H1 (cell line): ENCODE data around the gene VAV2. TPM values are rescaled to one million over a fixed set of nuclear protein-coding genes. Genes with fewer than 3 reads are reported as not detected.

ENCODE experiments used
- CTCF ChIA-PET: fragments of 300-600 bp; sonication (Branson Sonifier 250); formaldehyde crosslinking; loops from one replicate; lab custom pipeline; 2021; ENCODE audit not compliant: partially characterized antibody; lab: Charles Lee
- POLR2A ChIA-PET: fragments of 300-600 bp; sonication (Branson Sonifier 250); formaldehyde crosslinking; loops from one replicate; lab custom pipeline; 2021; ENCODE audit warnings: inconsistent platforms; ENCODE audit not compliant: partially characterized antibody; lab: Charles Lee
- DNase-seq, 2 experiments: peaks; one replicate each; pipeline versions ENCODE4 v3.0.0 to v3.0.0-alpha.2; 2010 to 2022; ENCODE audit warnings: low spot score in 2 of 2, low read depth in 1 of 2, mixed read lengths in 1 of 2
- FAIRE-seq: peaks from 2 replicates; lab custom pipeline; 2011; peaks lifted over from hg19 to GRCh38; lab: Jason Lieb, UNC
- H2AFZ ChIP-seq: 2 replicates; pipeline ENCODE4 v1.8.1; 2012; ENCODE audit warnings: low read length, inconsistent platforms
- H2AK5ac ChIP-seq: 2 replicates; pipeline ENCODE4 v1.6.1; 2013; ENCODE audit warnings: low read depth, low read length
- H2BK120ac ChIP-seq: replicated peaks from 2 replicates; pipeline ENCODE3; 2013; ENCODE audit warnings: low read depth, low read length, inconsistent platforms
- H2BK12ac ChIP-seq: 2 replicates; pipeline ENCODE4 v1.6.1; 2013; ENCODE audit warnings: low read depth, low read length
- H2BK15ac ChIP-seq: 2 replicates; pipeline ENCODE4 v1.6.1; 2013; ENCODE audit warnings: low read length
- H2BK20ac ChIP-seq: 2 replicates; pipeline ENCODE4 v1.6.1; 2013; ENCODE audit warnings: low read length
- H2BK5ac ChIP-seq: 2 replicates; pipeline ENCODE4 v1.6.1; 2013; ENCODE audit warnings: low read depth, low read length
- H3K14ac ChIP-seq: 2 replicates; pipeline ENCODE4 v1.6.1; 2013; ENCODE audit warnings: inconsistent platforms; ENCODE audit not compliant: insufficient read length
- H3K18ac ChIP-seq: 2 replicates; pipeline ENCODE4 v1.6.1; 2013; ENCODE audit warnings: low read length; ENCODE audit errors: extremely low read depth
- H3K23ac ChIP-seq: 2 replicates; pipeline ENCODE4 v1.6.1; 2013; ENCODE audit warnings: inconsistent platforms; ENCODE audit not compliant: insufficient read length
- H3K23me2 ChIP-seq: 2 replicates; pipeline ENCODE4 v1.6.1; 2013; ENCODE audit warnings: low read depth, low read length
- H3K27ac ChIP-seq: 2 replicates; pipeline ENCODE4 v1.6.1; 2011; ENCODE audit warnings: low read depth, low read length, inconsistent platforms
- H3K27me3 ChIP-seq, 4 experiments: replicated peaks in 1 of 4; 1 replicate in 1 of 4; 2 replicates in 3 of 4; pipeline versions ENCODE4 v1.6.1 to v1.8.1; 2011 to 2013; ENCODE audit warnings: low read length in 3 of 4, mild to moderate bottlenecking in 3 of 4, inconsistent platforms in 2 of 4, mixed read lengths in 2 of 4, moderate library complexity in 1 of 4; ENCODE audit not compliant: control insufficient read depth in 3 of 4, insufficient read depth in 3 of 4; ENCODE audit errors: extremely low read depth in 1 of 4
- H3K36me3 ChIP-seq, 4 experiments: 2 replicates each; pipeline versions ENCODE4 v1.6.1 to v1.8.1; 2011 to 2013; ENCODE audit warnings: mild to moderate bottlenecking in 4 of 4, low read length in 3 of 4, moderate library complexity in 2 of 4, control low read depth in 1 of 4, inconsistent platforms in 1 of 4; ENCODE audit not compliant: insufficient read depth in 4 of 4, control insufficient read depth in 2 of 4
- H3K4ac ChIP-seq: replicated peaks from 2 replicates; pipeline ENCODE3; 2013; ENCODE audit warnings: low read length, low read depth, mixed read lengths, inconsistent platforms; ENCODE audit not compliant: insufficient read length
- H3K4me1 ChIP-seq, 4 experiments: replicated peaks in 1 of 4; 1 replicate in 1 of 4; 2 replicates in 3 of 4; pipeline versions ENCODE4 v1.6.1 to v1.8.1; 2011 to 2013; ENCODE audit warnings: low read length in 3 of 4, inconsistent platforms in 2 of 4, mixed read lengths in 1 of 4; ENCODE audit not compliant: insufficient read depth in 4 of 4, control insufficient read depth in 3 of 4
- H3K4me2 ChIP-seq, 2 experiments: 2 replicates each; pipeline versions ENCODE4 v1.6.1 to v1.8.1; 2011 to 2013; ENCODE audit warnings: low read depth in 2 of 2, low read length in 2 of 2, control low read depth in 1 of 2, inconsistent platforms in 1 of 2, mild to moderate bottlenecking in 1 of 2; ENCODE audit not compliant: insufficient read depth in 1 of 2
- H3K4me3 ChIP-seq, 4 experiments: fragments of 200-600, 300-600 bp in 1 of 4; sonication (generic), shearing (Covaris generic), sonication (Bioruptor Twin) in 1 of 4; 2 replicates each; pipeline versions ENCODE4 v1.5.1 to v1.8.1; 2011 to 2016; ENCODE audit warnings: low read length in 4 of 4, low read depth in 3 of 4, control low read depth in 2 of 4, inconsistent platforms in 2 of 4, mild to moderate bottlenecking in 2 of 4, mixed read lengths in 1 of 4, moderate library complexity in 1 of 4; ENCODE audit not compliant: insufficient read depth in 2 of 4; ENCODE audit errors: extremely low read depth in 1 of 4
- H3K56ac ChIP-seq: replicated peaks from 2 replicates; pipeline ENCODE3; 2013; ENCODE audit warnings: low read depth, mild to moderate bottlenecking, mixed read lengths, low read length, inconsistent platforms; ENCODE audit not compliant: insufficient read length
- H3K79me1 ChIP-seq: 2 replicates; pipeline ENCODE4 v1.6.1; 2013; ENCODE audit warnings: low read depth, low read length, control low read depth
- H3K79me2 ChIP-seq, 2 experiments: 2 replicates each; pipeline versions ENCODE4 v1.6.1 to v1.8.1; 2012 to 2013; ENCODE audit warnings: low read length in 2 of 2, mild to moderate bottlenecking in 2 of 2, inconsistent platforms in 1 of 2; ENCODE audit not compliant: insufficient read depth in 2 of 2, control insufficient read depth in 1 of 2
- H3K9ac ChIP-seq, 4 experiments: replicated peaks in 1 of 4; 1 replicate in 1 of 4; 2 replicates in 3 of 4; pipeline versions ENCODE4 v1.6.1 to v1.8.1; 2011 to 2013; ENCODE audit warnings: low read depth in 3 of 4, low read length in 3 of 4, control low read depth in 2 of 4, mild to moderate bottlenecking in 2 of 4, moderate library complexity in 2 of 4, inconsistent platforms in 1 of 4; ENCODE audit errors: extremely low read depth in 1 of 4
- H3K9me3 ChIP-seq, 2 experiments: 2 replicates each; pipeline versions ENCODE4 v1.6.1 to v1.8.1; 2012 to 2013; ENCODE audit warnings: mild to moderate bottlenecking in 2 of 2, moderate library complexity in 2 of 2, control low read depth in 1 of 2, inconsistent platforms in 1 of 2, low read depth in 1 of 2, low read length in 1 of 2, mixed read lengths in 1 of 2; ENCODE audit not compliant: insufficient read depth in 2 of 2
- H4K20me1 ChIP-seq, 2 experiments: replicated peaks in 1 of 2; 2 replicates each; pipeline versions ENCODE3 to v1.8.1; 2011 to 2013; ENCODE audit warnings: inconsistent platforms in 2 of 2, low read length in 2 of 2, mild to moderate bottlenecking in 1 of 2; ENCODE audit not compliant: insufficient read depth in 2 of 2, control insufficient read depth in 1 of 2
- H4K5ac ChIP-seq: 2 replicates; pipeline ENCODE4 v1.6.1; 2013; ENCODE audit warnings: low read length, low read depth, mixed read lengths, inconsistent platforms; ENCODE audit not compliant: insufficient read length
- H4K8ac ChIP-seq: 2 replicates; pipeline ENCODE4 v1.8.0; 2013; ENCODE audit warnings: mild to moderate bottlenecking, moderate library complexity, low read length, inconsistent platforms; ENCODE audit not compliant: insufficient read depth; ENCODE audit errors: extremely low read depth
- H4K91ac ChIP-seq: replicated peaks from 2 replicates; pipeline ENCODE3; 2013; ENCODE audit warnings: low read length, mixed read lengths, inconsistent platforms; ENCODE audit not compliant: insufficient read length
- CHD1 ChIP-seq: IDR thresholded peaks from 2 replicates; pipeline ENCODE4 v1.6.1; 2012; ENCODE audit warnings: low read depth, low read length, improper control_type of control experiment
- EP300 ChIP-seq, 2 experiments: IDR thresholded peaks; 1 replicate in 1 of 2; 2 replicates in 1 of 2; pipeline ENCODE4 v1.6.1; 2011 to 2012; ENCODE audit warnings: low read depth in 2 of 2, low read length in 2 of 2, mild to moderate bottlenecking in 2 of 2, borderline replicate concordance in 1 of 2, inconsistent platforms in 1 of 2, moderate library complexity in 1 of 2
- EZH2 ChIP-seq: fragments of 200-600 bp; sonication (generic); IDR thresholded peaks from 2 replicates; pipeline ENCODE4 v1.7.1; 2012; ENCODE audit warnings: low read depth, mild to moderate bottlenecking, moderate library complexity, low read length, inconsistent platforms; ENCODE audit not compliant: severe bottlenecking
- GABPA ChIP-seq: IDR thresholded peaks from 2 replicates; pipeline ENCODE4 v1.6.1; 2011; ENCODE audit warnings: mild to moderate bottlenecking, low read length, moderate library complexity, borderline replicate concordance; ENCODE audit not compliant: insufficient read depth
- MAFK ChIP-seq: IDR thresholded peaks from 2 replicates; pipeline ENCODE4 v1.6.1; 2012; ENCODE audit warnings: low read depth, mild to moderate bottlenecking, improper control_type of control experiment, low read length
- NRF1 ChIP-seq: IDR thresholded peaks from 2 replicates; pipeline ENCODE4 v1.6.1; 2011; ENCODE audit warnings: mild to moderate bottlenecking, low read depth, low read length, improper control_type of control experiment
- POU5F1 ChIP-seq: IDR thresholded peaks from 2 replicates; pipeline ENCODE4 v1.6.1; 2011; ENCODE audit warnings: low read depth, mild to moderate bottlenecking, low read length, moderate library complexity
- RAD21 ChIP-seq, 2 experiments: IDR thresholded peaks in 1 of 2; conservative IDR thresholded peaks in 1 of 2; 2 replicates each; pipeline ENCODE4 v1.6.1; 2011; ENCODE audit warnings: low read depth in 2 of 2, low read length in 2 of 2, improper control_type of control experiment in 1 of 2, inconsistent platforms in 1 of 2, mild to moderate bottlenecking in 1 of 2, moderate library complexity in 1 of 2
- SIN3A ChIP-seq, 2 experiments: IDR thresholded peaks in 1 of 2; conservative IDR thresholded peaks in 1 of 2; 2 replicates each; pipeline ENCODE4 v1.6.1; 2011 to 2012; ENCODE audit warnings: low read length in 2 of 2, improper control_type of control experiment in 1 of 2, low read depth in 1 of 2, mild to moderate bottlenecking in 1 of 2
- SRF ChIP-seq: IDR thresholded peaks from 2 replicates; pipeline ENCODE4 v1.6.1; 2011; ENCODE audit warnings: mild to moderate bottlenecking, low read depth, low read length, moderate library complexity
- YY1 ChIP-seq: IDR thresholded peaks from 2 replicates; pipeline ENCODE4 v1.6.1; 2011; ENCODE audit warnings: low read depth, mild to moderate bottlenecking, low read length
- WGBS, 2 experiments: shearing (Covaris generic) in 1 of 2; methylation state at CpG; one replicate each; pipeline versions ENCODE4 v1.1.6 to v1.1.7; 2013 to 2015; ENCODE audit warnings: low lambda C conversion rate in 2 of 2, mixed read lengths in 2 of 2, inconsistent platforms in 1 of 2, low coverage in 1 of 2, missing lambda C conversion rate in 1 of 2; ENCODE audit not compliant: insufficient replicate concordance in 2 of 2, insufficient coverage in 1 of 2, insufficient read length in 1 of 2; ENCODE audit errors: extremely low coverage in 1 of 2, missing lambda C conversion rate in 1 of 2; 5-methylcytosine and 5-hydroxymethylcytosine counted together
- polyA plus RNA-seq, 7 experiments: library from polyadenylated mRNA; depleted of rRNA in 3 of 7; stranded (reverse) in 5 of 7; unstranded in 2 of 7; fragments of >200 nt in 5 of 7; fragments of 200-250 nt in 2 of 7; gene quantifications; 1 replicate in 5 of 7; 2 replicates in 1 of 7; 4 replicates in 1 of 7; pipeline versions ENCODE4 v1.2.1 to v1.2.3, GENCODE V29; 2011 to 2013; ENCODE audit warnings: missing spikeins in 2 of 7, mixed read lengths in 2 of 7
- total RNA-seq: library from RNA; stranded (reverse); fragmentation: NEBNext Ultra II Directional; extraction: Animal tissue kit (Norgen Biotek cat#: 25700); gene quantifications from 2 replicates; pipeline ENCODE4 v1.2.1, GENCODE V29; 2021
- TF ChIP-seq, protein P1 (sequence below): IDR thresholded peaks from 2 replicates; pipeline ENCODE4 v1.6.1; 2012; ENCODE audit warnings: inconsistent platforms

VAV2 gene
- total and polyA plus RNA-seq, 2 of the 8 experiments (the other 6 are each of a cell fraction or from before 2014, with no cell fraction given) = 13.6 to 37.6 TPM

DNA sequence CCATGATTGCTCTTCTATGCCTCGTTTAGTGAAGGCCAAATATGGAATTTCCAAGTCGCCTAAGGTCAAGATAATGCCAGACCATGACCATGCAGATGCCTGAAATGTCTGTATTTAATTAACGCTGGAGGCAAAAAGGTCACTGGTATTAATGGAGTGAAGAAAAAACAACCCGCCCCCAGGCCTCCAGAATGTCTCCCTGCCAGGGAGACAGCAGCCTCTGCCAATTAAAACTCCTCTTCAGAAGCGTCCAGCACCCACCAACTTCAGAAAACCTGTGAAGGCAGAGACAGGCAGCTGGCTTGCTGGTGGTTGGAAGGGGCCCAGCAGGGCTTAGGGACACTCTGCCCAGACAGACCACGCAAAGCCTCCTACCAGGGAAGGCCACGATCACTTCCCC is 94.4 kb downstream of the VAV2 start:
- Histone ChIP-seq H3K23me2 (no peaks in the 10 kb centered on the region; the same call in 1 of the 2 replicates), H3K27me3 (no peaks in the 10 kb centered on the region), H2BK120ac (no peak overlapping the region), H3K27ac (no peak overlapping the region), H3K18ac (no peak overlapping the region), H3K79me1 (peaks cover 9% of the 10 kb centered on the region), H3K36me3 (no peaks in the 10 kb centered on the region), H4K20me1 (peaks cover 0 to 1% of the 10 kb centered on the region in 2 experiments), H3K9me3 (no peaks in the 10 kb centered on the region), H3K56ac (no peak overlapping the region), H2AFZ (no peak overlapping the region), H3K4ac (no peak overlapping the region), H3K4me3 (no peak overlapping the region), H4K91ac (no peak overlapping the region), H3K9ac (no peak overlapping the region), H2BK15ac (no peak overlapping the region), H4K8ac (no peak overlapping the region), H2AK5ac (no peak overlapping the region), H3K14ac (no peak overlapping the region), H2BK5ac (no peak overlapping the region), H4K5ac (no peak overlapping the region), H2BK20ac (no peak overlapping the region), H3K4me1 (peaks cover 0 to 12% (median 0%) of the 10 kb centered on the region in 4 experiments; a peak in 2 of 7 replicates), H3K79me2 (peaks cover 0 to 16% of the 10 kb centered on the region in 2 experiments; a peak in 1 of 4 replicates), H2BK12ac (no peak overlapping the region), H3K4me2 (no peak overlapping the region), H3K23ac (no peak overlapping the region)
- ChIA-PET POLR2A (interaction anchor here (0.6 kb wide), 2 partner anchors 59 to 97 kb away, joined by 3 read pairs; no protein-coding TSS in a partner anchor), CTCF (interaction anchor here (1.1 kb wide), 1 partner anchor 165 kb away, joined by 3 read pairs; no protein-coding TSS in a partner anchor)
- WGBS, 2 experiments = 91% methylated on average over 7 of the region's 7 CpGs; no CpG with 5 or more reads in 1 of the 2 experiments
- DNase-seq = no peak
- no peak for FAIRE-seq
- TF ChIP-seq NRF1 (no peak), YY1 (no peak), SIN3A (conservative IDR thresholded peaks at IDR 0.05 in 1 of 2, IDR thresholded peaks at IDR 0.05 in 1 of 2; ENCODE audit: low read depth in 1 of 2, low read length in 2 of 2) (no peak), EP300 (IDR thresholded peaks at IDR 0.05; ENCODE audit: borderline replicate concordance in 1 of 2, low read depth in 2 of 2, low read length in 2 of 2) (no peak), MAFK (no peak), EZH2 (no peak), SRF (no peak), CHD1 (no peak), GABPA (no peak), POU5F1 (no peak), RAD21 (IDR thresholded peaks at IDR 0.05 in 1 of 2, conservative IDR thresholded peaks at IDR 0.05 in 1 of 2; ENCODE audit: low read depth in 2 of 2, low read length in 2 of 2) (no peak)
- TF ChIP-seq, protein P1, sequence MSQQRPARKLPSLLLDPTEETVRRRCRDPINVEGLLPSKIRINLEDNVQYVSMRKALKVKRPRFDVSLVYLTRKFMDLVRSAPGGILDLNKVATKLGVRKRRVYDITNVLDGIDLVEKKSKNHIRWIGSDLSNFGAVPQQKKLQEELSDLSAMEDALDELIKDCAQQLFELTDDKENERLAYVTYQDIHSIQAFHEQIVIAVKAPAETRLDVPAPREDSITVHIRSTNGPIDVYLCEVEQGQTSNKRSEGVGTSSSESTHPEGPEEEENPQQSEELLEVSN = no peak
